Memory B cell (primary cell): ENCODE results near the gene LRP5.

Source experiments
- ATAC-seq: fragments of 150-1000 bp; cut with Tn5 transposase; 2 replicates; pipeline ENCODE4 v1.10.0; 2021; ENCODE audit warnings: low read depth, mild to moderate bottlenecking, moderate library complexity
- DNase-seq, 2 donors: peaks; one replicate each; pipeline ENCODE4 v3.0.0; 2022; ENCODE audit warnings: low spot score in 2 of 2
- H3K27ac Mint-ChIP-seq: one replicate; pipeline ENCODE4 v1.8.0; 2022; ENCODE audit warnings: mild to moderate bottlenecking, moderate library complexity, mixed read lengths
- H3K27me3 Mint-ChIP-seq: one replicate; pipeline ENCODE4 v1.8.0; 2022; ENCODE audit warnings: mixed read lengths
- H3K36me3 Mint-ChIP-seq: one replicate; pipeline ENCODE4 v1.8.0; 2022; ENCODE audit warnings: mild to moderate bottlenecking, mixed read lengths
- H3K4me1 Mint-ChIP-seq: one replicate; pipeline ENCODE4 v1.8.0; 2022; ENCODE audit warnings: mixed read lengths
- H3K4me3 Mint-ChIP-seq: one replicate; pipeline ENCODE4 v1.8.0; 2022; ENCODE audit warnings: mild to moderate bottlenecking, moderate library complexity, mixed read lengths
- H3K9me3 Mint-ChIP-seq: one replicate; pipeline ENCODE4 v1.8.0; 2022; ENCODE audit warnings: mixed read lengths

The LRP5 gene

DNA sequence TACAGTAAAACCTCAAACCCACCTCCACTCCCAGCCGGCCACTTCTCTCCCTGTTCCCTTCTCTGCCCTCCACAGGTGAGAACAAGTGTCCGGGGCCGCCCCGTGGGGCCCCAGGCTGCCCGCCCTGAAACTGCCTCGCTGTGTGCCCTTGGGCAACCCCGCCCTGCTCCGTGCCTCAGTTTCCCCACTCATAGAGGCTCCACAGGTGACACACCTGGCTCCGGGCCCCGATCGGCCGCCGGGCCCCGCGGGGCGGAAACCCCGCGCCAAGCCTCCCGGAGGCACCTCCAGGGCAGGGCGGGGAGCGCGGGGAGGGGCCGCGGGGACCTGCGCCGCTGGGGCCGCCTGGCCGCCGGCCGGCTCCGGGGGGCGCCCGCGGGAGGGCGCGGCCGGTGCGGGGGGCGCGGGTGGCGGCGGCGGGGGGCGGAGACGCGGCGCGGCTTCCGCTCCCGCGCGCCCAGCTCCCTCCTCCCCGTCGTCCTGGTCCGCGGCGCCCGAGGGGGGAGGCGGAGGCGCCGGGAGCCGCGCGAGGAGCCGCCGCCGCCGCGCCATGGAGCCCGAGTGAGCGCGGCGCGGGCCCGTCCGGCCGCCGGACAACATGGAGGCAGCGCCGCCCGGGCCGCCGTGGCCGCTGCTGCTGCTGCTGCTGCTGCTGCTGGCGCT lies at the start of gene LRP5:
Gene LRP5, plus strand, starts transcription at position 475 of the 663 bp plus-strand sequence. Its CDS starts 124 bp downstream, at position 599.
- peak; percentile 48 for ATAC-seq
- H3K4me3 Mint-ChIP-seq, result peak within 1 kb of the TSS; percentile 80
- H3K27ac Mint-ChIP-seq, result no peak within 1 kb of the TSS
- H3K9me3 Mint-ChIP-seq, result no peaks in the 10 kb centered on the region
- H3K36me3 Mint-ChIP-seq, result no peaks in the 10 kb centered on the region
- H3K4me1 Mint-ChIP-seq, result peaks cover 14% of the 10 kb centered on the region
- H3K27me3 Mint-ChIP-seq, result peaks cover 2% of the 10 kb centered on the region
- no peak for DNase-seq

DNA sequence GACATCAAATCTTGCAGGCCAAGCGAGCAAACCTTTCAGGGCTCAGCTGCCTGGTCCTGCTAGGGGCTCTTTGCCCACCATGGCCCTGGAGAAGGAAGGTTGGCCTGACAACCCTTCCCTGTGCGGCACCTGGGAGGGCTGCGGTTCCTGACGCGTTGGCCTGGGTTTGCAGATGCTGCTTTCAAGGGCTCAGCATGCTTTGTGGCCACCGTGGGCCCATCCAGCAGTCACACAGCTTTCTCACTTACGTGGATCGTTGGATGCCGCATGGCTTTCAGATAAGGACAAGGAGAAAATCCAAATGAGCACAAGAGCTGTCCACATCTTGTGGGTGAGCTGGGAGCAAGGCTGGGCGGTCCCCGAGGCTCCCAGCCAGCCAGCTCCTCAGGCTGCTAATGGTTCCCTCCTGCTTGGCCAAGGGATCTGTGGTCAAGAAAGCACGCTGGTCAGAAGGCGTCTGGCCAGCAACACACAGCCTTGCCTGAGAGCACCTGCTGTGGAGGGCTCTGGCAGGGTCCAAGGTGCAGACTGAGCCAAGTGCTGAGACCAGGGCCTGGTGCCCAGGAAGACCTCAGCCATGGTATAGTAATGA lies 48.9 kb upstream of the LRP5 start:
- DNase-seq (no peak), ATAC-seq (no peak)
- Mint-ChIP-seq H3K27ac (no peak overlapping the region), H3K36me3 (peaks cover 33% of the 10 kb centered on the region), H3K4me1 (peaks cover 36% of the 10 kb centered on the region), H3K27me3 (no peaks in the 10 kb centered on the region), H3K4me3 (no peak overlapping the region), H3K9me3 (no peaks in the 10 kb centered on the region)

DNA sequence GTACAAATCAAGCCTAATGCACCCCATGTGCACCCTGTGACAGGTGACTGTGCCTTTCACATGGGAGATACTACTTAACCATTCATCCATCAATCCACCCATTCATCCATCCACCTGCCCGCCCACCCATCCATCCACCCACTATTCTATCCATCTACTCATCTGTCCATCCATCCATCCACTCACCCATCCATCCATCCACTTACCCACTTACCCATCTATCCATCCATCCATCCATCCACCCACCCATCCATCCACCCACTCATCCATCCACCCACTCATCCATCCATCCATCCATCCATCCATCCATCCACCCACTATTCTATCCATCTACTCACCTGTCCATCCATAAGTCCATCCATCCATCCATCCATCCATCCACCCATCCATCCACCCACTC lies 48.1 kb upstream of the LRP5 start:
- H3K4me1 Mint-ChIP-seq, result peaks cover 42% of the 10 kb centered on the region
- ATAC-seq, result no peak
- H3K27me3 Mint-ChIP-seq, result no peaks in the 10 kb centered on the region
- no peak for DNase-seq
- no peak overlapping the region for H3K4me3 Mint-ChIP-seq
- H3K27ac Mint-ChIP-seq, result no peak overlapping the region
- H3K36me3 Mint-ChIP-seq, result peaks cover 38% of the 10 kb centered on the region
- no peaks in the 10 kb centered on the region for H3K9me3 Mint-ChIP-seq

DNA sequence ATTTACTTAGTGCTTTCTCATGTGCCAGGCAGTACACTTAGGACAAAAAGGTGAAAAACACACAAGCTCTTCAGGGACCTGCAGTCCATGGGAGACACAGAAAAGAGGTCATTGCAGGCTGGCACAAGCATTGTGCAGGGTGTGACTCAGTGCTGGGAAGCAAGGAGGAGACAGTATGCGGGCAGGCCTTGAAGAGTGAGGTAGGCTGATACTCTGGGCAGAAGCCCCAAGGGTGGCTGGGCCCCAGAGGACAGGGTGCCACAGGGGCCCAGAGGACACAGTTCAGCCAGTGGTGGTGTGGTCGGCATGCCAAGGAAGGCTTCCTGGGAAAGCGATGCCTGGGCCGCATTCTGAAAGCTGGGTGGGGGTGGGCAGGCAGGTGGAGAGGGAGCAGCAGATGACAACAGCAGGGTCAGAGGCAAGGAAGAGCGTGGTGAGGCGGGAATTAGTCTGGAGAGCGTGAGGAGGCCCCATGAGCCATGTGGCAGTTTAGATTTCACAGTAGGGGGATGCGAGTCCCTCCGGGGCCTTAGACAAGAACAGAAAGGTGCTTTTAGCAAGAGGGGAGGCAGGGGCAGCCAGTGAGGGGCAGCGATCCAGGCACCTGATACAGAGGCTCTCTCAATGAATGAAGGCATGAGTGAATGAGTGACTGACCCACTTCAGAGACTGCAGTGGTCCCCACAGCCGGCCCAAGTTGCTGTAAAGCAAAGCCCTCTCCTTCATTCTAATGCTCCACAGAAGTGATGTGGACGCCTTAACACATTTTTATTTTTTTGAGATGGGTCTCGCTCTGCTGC lies 47.5 kb upstream of the LRP5 start:
- Mint-ChIP-seq H3K27me3 (no peaks in the 10 kb centered on the region), H3K27ac (no peak overlapping the region), H3K36me3 (peaks cover 43% of the 10 kb centered on the region), H3K4me3 (no peak overlapping the region), H3K4me1 (peaks cover 46% of the 10 kb centered on the region), H3K9me3 (no peaks in the 10 kb centered on the region)
- no peak for DNase-seq
- ATAC-seq, result no peak

DNA sequence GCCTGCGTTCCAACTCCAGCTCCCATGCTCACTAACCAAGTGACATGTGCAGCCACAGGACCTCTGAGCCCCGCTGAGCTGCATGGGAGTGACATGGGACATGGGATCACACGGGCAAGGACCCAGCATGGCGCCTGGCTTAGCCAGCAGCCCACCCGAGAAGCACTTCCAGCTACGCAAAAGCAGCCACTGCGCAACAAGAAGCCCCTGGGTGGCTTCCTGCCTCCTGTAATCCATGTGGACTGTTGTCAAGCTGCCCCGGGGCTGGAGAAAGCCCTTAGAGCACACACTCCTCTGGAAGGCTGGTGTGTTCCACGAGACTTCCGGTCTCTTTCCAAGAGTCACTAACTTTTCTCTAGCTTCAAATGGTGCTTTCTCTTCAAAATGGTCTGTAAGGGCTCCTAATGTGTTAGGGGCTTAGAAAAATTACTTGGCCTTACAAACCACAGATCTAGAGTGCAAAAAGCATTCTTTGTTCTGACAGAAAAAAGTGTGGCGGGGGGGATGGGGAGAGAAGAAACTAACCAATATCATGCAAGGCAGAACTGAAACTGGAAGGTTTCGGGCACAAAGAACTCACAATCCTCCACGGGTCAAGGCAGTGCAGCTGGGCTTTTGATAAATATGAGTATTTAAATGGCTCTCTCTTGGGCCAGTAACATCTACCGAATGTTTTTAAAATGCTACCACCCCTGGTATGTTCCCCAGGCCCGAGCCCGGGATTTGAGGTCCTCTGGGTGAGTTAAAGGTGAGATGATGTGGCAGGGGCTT lies 46.1 kb upstream of the LRP5 start:
- no peaks in the 10 kb centered on the region for H3K27me3 Mint-ChIP-seq
- H3K4me1 Mint-ChIP-seq, result peaks cover 54% of the 10 kb centered on the region
- ATAC-seq (peak; percentile 69), DNase-seq (peak in 1 of 2 donors; percentile 42)
- H3K4me3 Mint-ChIP-seq, result peak overlapping the region; percentile 66
- peaks cover 41% of the 10 kb centered on the region for H3K36me3 Mint-ChIP-seq
- no peaks in the 10 kb centered on the region for H3K9me3 Mint-ChIP-seq
- H3K27ac Mint-ChIP-seq, result peak overlapping the region; percentile 68

DNA sequence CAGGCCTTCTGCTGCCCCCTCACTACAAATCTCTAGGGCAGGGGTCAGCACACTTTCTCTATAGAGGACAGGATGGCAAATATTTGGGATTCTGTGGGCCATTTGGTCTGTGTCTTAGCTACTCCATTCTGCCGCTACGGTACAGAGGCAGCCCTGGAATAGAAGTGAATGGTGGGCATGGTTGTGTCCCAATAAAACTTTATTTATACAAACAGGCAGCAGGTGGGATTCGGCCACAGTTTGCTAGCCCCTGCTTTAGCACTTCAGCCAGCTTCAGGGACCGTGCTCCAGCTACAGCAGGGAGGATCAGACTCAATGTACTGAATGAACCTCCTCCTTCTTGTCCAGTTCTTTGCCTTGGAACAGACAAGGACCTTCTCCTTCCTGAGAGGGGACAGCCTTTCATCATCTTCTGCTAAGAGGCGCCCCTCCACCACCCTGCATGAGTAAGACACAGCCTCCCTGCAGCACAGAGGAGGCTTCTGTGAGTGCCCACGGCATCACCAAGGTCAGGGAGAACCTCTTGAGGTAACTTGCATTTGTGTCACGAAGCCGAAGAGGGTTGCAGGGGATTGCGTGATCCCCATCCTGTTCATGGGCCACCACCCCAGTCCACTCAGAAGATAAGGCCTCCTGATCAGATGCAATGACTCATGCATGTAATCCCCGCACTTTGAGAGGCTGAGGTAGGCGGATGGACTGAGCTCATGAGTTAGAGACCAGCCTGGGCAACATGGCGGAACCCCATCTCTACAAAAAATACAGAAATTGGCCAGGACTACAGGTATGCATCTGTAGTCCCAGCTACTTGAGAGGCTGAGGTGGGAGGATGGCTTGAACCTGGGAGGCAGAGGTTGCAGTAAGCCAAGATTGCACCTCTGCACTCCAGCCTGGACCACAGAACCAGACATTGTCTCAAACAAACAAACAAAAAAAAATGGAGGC lies 45.2 kb upstream of the LRP5 start:
- H3K27me3 Mint-ChIP-seq, result no peaks in the 10 kb centered on the region
- no peaks in the 10 kb centered on the region for H3K9me3 Mint-ChIP-seq
- H3K4me3 Mint-ChIP-seq, result peak overlapping the region; percentile 24
- no peak for DNase-seq
- no peak for ATAC-seq
- peaks cover 57% of the 10 kb centered on the region for H3K4me1 Mint-ChIP-seq
- peak overlapping the region; percentile 68 for H3K27ac Mint-ChIP-seq
- peaks cover 39% of the 10 kb centered on the region for H3K36me3 Mint-ChIP-seq

DNA sequence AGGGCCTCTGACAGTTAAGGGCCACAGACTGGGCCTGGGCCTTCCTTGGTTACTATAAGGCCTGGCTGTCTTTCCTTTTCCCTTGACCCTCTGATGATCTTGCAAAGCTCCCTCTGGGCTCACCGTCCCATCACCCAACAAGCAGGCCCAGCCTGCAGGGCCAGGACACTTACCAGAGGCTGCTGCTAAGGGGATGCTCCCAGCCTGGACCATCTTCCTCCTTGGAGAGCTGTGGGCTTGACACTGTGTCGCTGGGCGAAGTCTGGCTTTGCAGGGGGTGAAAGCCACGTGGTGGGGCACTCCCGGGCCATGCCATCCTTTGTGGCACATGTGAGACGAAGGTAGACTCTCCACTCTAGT lies 44.5 kb upstream of the LRP5 start:
- Mint-ChIP-seq H3K36me3 (peaks cover 36% of the 10 kb centered on the region), H3K27me3 (no peaks in the 10 kb centered on the region), H3K9me3 (no peaks in the 10 kb centered on the region), H3K27ac (peak overlapping the region; percentile 68), H3K4me3 (no peak overlapping the region), H3K4me1 (peaks cover 60% of the 10 kb centered on the region)
- no peak for DNase-seq
- no peak for ATAC-seq

DNA sequence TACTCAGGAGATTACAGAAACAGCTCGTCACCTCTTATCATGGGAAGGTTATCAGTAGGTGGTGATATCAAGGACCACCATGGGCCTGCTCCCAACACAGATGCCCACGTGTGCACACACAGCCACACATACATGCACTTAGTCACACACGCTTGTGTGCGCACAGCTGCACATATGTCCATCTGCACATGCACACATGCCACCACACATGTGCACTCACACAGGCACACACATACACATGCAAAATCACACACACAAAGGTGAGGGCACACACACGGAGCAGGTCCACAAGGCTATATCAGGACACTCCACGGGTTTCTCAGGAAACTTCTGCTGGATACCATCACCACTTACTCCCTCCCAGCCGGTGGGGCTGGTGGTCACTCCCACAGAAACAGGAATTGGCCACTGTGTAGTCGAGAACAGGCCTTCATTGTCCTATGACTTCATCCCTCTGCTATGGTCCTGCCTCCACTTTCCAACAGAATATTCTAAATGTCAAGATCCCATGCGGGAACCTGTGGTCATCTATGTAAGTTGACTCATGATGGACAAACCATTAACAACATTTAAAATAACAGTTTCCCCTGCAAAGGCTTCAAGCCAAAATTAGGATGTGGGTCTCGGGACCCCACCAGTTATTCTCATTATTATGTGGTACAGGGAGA lies 42.8 kb upstream of the LRP5 start:
- H3K27me3 Mint-ChIP-seq, result no peaks in the 10 kb centered on the region
- H3K4me3 Mint-ChIP-seq, result peak overlapping the region; percentile 65
- DNase-seq (no peak), ATAC-seq (no peak)
- H3K27ac Mint-ChIP-seq, result peak overlapping the region; percentile 73
- peaks cover 22% of the 10 kb centered on the region for H3K36me3 Mint-ChIP-seq
- H3K9me3 Mint-ChIP-seq, result no peaks in the 10 kb centered on the region
- peaks cover 58% of the 10 kb centered on the region for H3K4me1 Mint-ChIP-seq

DNA sequence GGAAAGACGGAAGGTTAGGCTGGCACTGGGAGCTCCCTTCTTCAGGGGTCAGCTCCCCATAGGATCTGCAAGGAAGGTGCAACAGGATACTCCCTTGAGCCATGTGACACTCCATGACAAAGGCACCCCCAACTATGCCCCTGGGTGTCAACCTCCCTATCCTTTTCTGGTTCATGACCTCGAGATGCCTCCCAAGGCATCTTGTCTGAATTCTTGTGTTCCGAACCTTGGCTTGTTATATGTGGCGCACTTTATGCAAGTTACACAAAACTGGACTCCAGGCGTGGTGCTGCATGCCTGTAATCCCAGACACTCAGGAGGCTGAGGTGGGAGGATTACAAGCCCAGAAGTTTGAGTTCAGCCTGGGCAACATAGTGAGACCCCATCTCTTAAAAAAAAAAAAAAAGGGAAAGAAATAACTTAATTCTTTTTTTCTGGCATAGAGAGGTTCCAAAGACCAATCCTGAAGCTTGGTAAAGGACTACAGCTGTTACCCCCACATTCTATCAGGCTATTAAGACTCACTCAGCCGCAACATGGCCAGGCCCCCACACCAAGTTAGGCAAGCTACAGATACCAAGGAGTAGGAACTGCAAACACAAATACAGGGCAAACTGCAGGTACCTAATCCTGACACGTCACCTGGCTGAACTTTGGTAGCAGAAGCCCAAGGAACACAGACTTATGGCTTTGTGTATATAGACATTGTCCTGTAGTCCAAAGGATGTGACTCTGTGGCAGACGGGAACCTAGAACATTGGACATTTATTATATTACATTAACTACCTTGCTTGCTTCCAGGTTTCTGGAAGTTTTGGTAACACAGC lies 42.0 kb upstream of the LRP5 start:
- no peaks in the 10 kb centered on the region for H3K27me3 Mint-ChIP-seq
- H3K4me3 Mint-ChIP-seq, result peak overlapping the region; percentile 100
- DNase-seq (no peak), ATAC-seq (no peak)
- H3K36me3 Mint-ChIP-seq, result peaks cover 16% of the 10 kb centered on the region
- H3K4me1 Mint-ChIP-seq, result peaks cover 52% of the 10 kb centered on the region
- H3K9me3 Mint-ChIP-seq, result no peaks in the 10 kb centered on the region
- peak overlapping the region; percentile 99 for H3K27ac Mint-ChIP-seq

DNA sequence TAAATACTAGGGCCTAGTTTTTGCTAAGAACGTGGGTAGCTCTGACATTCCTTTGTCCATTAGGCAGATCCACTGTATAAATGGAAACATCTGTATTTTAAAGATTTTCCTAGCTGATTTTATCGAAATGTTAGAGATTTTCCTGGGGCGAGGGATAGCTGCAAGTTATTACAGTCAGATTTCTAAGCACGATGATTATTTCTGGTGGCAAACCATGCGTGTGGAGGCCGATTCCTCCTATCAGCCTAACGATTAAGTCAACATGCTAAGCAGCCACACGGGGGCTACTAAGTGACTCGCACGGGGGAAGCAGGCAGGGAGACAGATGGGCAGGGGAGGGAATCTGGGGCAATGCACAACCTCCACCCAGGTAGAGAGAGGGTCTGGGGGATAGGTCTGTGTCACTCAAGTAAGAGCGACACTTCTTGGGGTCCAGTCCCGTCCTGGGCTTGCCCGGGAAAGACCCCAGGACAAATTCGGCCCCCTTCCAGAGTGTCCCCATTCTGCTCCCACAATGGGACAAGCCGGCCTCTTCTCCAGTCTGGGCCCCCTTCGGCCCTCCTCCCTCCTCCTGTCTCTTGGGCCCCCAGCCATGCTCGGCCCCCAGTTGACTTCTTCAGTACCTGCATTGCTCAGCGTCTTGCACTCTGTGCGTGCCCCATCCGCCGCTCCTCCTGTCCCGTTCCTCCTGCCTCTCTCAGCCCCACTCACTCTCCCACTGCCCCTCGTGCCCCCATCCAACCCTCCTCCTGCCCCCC lies 41.2 kb upstream of the LRP5 start:
- Mint-ChIP-seq H3K4me3 (peak overlapping the region; percentile 100), H3K27me3 (no peaks in the 10 kb centered on the region), H3K27ac (peak overlapping the region; percentile 99), H3K4me1 (peaks cover 52% of the 10 kb centered on the region), H3K9me3 (no peaks in the 10 kb centered on the region), H3K36me3 (peaks cover 19% of the 10 kb centered on the region)
- ATAC-seq, result peak; percentile 23
- DNase-seq, result peak; percentile 54 to 65

DNA sequence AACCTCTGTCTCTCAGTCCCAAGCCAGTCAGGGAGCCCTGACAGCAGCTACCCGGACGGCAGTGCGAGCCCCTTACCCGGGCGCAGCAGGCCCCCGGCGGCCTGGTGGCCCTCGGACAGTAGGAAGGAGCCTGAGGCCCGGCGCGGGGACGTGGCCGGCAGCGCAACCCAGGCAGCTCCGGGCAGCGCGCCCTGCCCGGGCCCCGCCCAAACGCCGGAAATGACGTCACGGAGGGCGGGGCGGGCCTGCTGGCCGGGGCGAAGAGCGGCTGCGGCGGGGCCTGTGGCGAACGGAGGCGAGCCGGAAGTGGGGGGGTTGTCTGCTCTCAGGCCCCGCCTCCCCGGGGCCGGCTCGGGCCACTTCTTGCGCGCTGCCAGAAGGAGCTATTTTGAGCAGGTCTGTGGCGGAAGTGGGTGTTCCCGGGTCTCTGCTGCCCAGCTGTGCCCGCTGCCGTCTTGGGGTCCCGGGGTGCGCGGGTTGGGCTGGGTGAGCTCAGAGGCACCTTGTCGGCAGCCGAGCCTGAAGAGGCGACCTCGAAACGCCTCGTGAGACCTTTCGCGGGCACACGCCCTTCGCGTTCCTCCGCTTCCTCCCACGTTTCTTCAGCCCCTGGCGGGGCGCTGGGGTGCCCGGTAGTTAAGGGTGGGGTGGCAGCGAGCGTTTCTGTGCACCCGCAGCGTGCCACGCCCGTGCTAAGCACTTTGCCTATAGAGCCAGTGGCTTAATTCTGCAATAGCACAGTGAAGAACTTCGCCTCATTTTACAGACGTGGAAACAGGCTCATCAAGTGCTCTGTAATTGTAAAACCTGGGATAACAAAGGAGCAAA lies 40.4 kb upstream of the LRP5 start, which contains the start of gene C11orf24:
Gene C11orf24, minus strand, starts transcription at position 193 of the 828 bp plus-strand sequence. CDS start 8,206 bp downstream, outside the sequence.
- DNase-seq (peak; percentile 96), ATAC-seq (peak; percentile 72)
- H3K36me3 Mint-ChIP-seq, result peaks cover 19% of the 10 kb centered on the region
- H3K27ac Mint-ChIP-seq, result peak within 1 kb of the TSS; percentile 99
- peaks cover 45% of the 10 kb centered on the region for H3K4me1 Mint-ChIP-seq
- H3K27me3 Mint-ChIP-seq, result no peaks in the 10 kb centered on the region
- peak within 1 kb of the TSS; percentile 100 for H3K4me3 Mint-ChIP-seq
- no peaks in the 10 kb centered on the region for H3K9me3 Mint-ChIP-seq
